Vagina (tissue), 2 donors: ENCODE results near the gene KRT86. TPM values are rescaled to one million over a fixed set of nuclear protein-coding genes. Genes with fewer than 3 reads are reported as not detected.

Source experiments
- DNase-seq, 2 donors: peaks; one replicate each; pipeline ENCODE4 v3.0.0-alpha.2; 2017; ENCODE audit errors: extremely low spot score in 2 of 2
- H3K27ac ChIP-seq: fragments of 200-600 bp; sonication (generic); one replicate; pipeline ENCODE4 v1.5.1; 2019
- H3K27me3 ChIP-seq: fragments of 200-600 bp; sonication (generic); one replicate; pipeline ENCODE4 v1.5.1; 2019
- H3K36me3 ChIP-seq, 2 donors: fragments of 200-600 bp; sonication (generic); one replicate each; pipeline ENCODE4 v1.5.1; 2017 to 2019
- H3K4me1 ChIP-seq: fragments of 200-600 bp; sonication (generic); one replicate; pipeline ENCODE4 v1.5.1; 2019
- H3K4me3 ChIP-seq, 2 donors: fragments of 200-600 bp; sonication (generic); 1 replicate in 1 of 2; 2 replicates in 1 of 2; pipeline ENCODE4 v1.5.1; 2016 to 2019
- H3K9me3 ChIP-seq: fragments of 200-600 bp; sonication (generic); one replicate; pipeline ENCODE4 v1.5.1; 2019
- POLR2A ChIP-seq, 2 donors: fragments of 450-650 bp; IDR thresholded peaks; one replicate each; pipeline ENCODE4 v1.6.1; 2017; ENCODE audit warnings: antibody characterized with exemption in 2 of 2, mild to moderate bottlenecking in 2 of 2, moderate library complexity in 2 of 2
- POLR2AphosphoS5 ChIP-seq, 2 donors: sonication (generic); formaldehyde crosslinking; IDR thresholded peaks; one replicate each; pipeline ENCODE4 v1.9.0; 2017; ENCODE audit warnings: antibody characterized with exemption in 2 of 2, mild to moderate bottlenecking in 2 of 2, low read depth in 1 of 2; ENCODE audit not compliant: insufficient read depth in 1 of 2
- intact Hi-C: fragments of 100-400 bp; cut with DNase I; formaldehyde crosslinking; loops from one replicate; pipeline ENCODE4 v1.15.1; 2023
- total RNA-seq: library from RNA; depleted of rRNA; stranded (reverse); fragments of >200 nt; gene quantifications from one replicate; pipeline ENCODE4 v1.2.3, GENCODE V29; 2016
- TF ChIP-seq, protein P1 (sequence below), 3 experiments: fragments of 450-650 bp in 2 of 3; fragments of 200-600 bp in 1 of 3; sonication (generic) in 1 of 3; IDR thresholded peaks; one replicate each; pipeline ENCODE4 v1.5.1; 2017 to 2019; ENCODE audit warnings: antibody characterized with exemption in 3 of 3, mild to moderate bottlenecking in 2 of 3, moderate library complexity in 2 of 3

The KRT86 gene
- total RNA-seq, 1 donor from 2014 or later: not detected

DNA sequence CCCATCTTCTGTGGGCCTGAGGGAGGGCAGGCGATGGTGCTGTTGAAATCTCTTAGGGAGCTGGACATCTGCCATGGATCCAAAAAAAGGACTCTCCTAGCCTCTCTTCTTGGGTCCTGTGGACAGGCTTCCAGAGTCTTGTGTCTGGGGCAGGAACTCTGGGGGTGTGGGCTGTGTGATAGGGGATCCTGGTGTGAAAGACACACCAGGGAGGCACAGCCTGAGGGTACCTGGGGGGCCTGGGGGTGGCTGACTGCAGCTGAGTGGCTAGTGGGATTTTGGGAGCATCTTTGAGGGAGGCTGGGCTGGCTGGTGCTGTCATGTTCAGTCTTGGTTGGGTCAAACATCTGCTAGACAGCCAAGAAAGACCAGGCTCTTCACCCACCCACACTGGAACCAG, 48.6 kb downstream of the KRT86 start:
- H3K27ac ChIP-seq: no peak overlapping the region
- H3K27me3 ChIP-seq: no peaks in the 10 kb centered on the region
- intact Hi-C loops: no loop called here
- TF ChIP-seq POLR2A (IDR thresholded peaks at IDR 0.05): no peak
- TF ChIP-seq, protein P1, sequence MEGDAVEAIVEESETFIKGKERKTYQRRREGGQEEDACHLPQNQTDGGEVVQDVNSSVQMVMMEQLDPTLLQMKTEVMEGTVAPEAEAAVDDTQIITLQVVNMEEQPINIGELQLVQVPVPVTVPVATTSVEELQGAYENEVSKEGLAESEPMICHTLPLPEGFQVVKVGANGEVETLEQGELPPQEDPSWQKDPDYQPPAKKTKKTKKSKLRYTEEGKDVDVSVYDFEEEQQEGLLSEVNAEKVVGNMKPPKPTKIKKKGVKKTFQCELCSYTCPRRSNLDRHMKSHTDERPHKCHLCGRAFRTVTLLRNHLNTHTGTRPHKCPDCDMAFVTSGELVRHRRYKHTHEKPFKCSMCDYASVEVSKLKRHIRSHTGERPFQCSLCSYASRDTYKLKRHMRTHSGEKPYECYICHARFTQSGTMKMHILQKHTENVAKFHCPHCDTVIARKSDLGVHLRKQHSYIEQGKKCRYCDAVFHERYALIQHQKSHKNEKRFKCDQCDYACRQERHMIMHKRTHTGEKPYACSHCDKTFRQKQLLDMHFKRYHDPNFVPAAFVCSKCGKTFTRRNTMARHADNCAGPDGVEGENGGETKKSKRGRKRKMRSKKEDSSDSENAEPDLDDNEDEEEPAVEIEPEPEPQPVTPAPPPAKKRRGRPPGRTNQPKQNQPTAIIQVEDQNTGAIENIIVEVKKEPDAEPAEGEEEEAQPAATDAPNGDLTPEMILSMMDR (IDR thresholded peaks at IDR 0.05): no peak
- TF ChIP-seq POLR2AphosphoS5 (IDR thresholded peaks at IDR 0.05; ENCODE audit: insufficient read depth in 1 of 2, low read depth in 1 of 2): no peak
- no peak overlapping the region for H3K4me3 ChIP-seq
- peaks cover 4% of the 10 kb centered on the region for H3K4me1 ChIP-seq
- no peaks in the 10 kb centered on the region for H3K9me3 ChIP-seq
- no peak for DNase-seq
- no peaks in the 10 kb centered on the region for H3K36me3 ChIP-seq

GRCh38 chr12:52323416-52324152, 49.1 kb downstream of the KRT86 start:
- no peaks in the 10 kb centered on the region for H3K9me3 ChIP-seq
- no peaks in the 10 kb centered on the region for H3K27me3 ChIP-seq
- H3K4me3 ChIP-seq: no peak overlapping the region
- no peak for DNase-seq
- H3K4me1 ChIP-seq: peaks cover 7% of the 10 kb centered on the region
- H3K27ac ChIP-seq: no peak overlapping the region
- H3K36me3 ChIP-seq: no peaks in the 10 kb centered on the region
- TF ChIP-seq POLR2A (IDR thresholded peaks at IDR 0.05) (no peak), POLR2AphosphoS5 (IDR thresholded peaks at IDR 0.05; ENCODE audit: insufficient read depth in 1 of 2, low read depth in 1 of 2) (no peak)
- TF ChIP-seq, protein P1 (IDR thresholded peaks at IDR 0.05): no peak
- intact Hi-C loops: no loop called here

- intact Hi-C loops: no loop called here
- Histone ChIP-seq H3K27ac (no peak overlapping the region), H3K9me3 (no peaks in the 10 kb centered on the region), H3K36me3 (no peaks in the 10 kb centered on the region), H3K27me3 (no peaks in the 10 kb centered on the region), H3K4me3 (no peak overlapping the region), H3K4me1 (peaks cover 7% of the 10 kb centered on the region)
- TF ChIP-seq POLR2AphosphoS5 (IDR thresholded peaks at IDR 0.05; ENCODE audit: insufficient read depth in 1 of 2, low read depth in 1 of 2) (no peak), POLR2A (IDR thresholded peaks at IDR 0.05) (no peak)
- TF ChIP-seq, protein P1 (IDR thresholded peaks at IDR 0.05): no peak
- no peak for DNase-seq
Observed at GRCh38 chr12:52324153-52324444, 49.7 kb downstream of the KRT86 start.

DNA sequence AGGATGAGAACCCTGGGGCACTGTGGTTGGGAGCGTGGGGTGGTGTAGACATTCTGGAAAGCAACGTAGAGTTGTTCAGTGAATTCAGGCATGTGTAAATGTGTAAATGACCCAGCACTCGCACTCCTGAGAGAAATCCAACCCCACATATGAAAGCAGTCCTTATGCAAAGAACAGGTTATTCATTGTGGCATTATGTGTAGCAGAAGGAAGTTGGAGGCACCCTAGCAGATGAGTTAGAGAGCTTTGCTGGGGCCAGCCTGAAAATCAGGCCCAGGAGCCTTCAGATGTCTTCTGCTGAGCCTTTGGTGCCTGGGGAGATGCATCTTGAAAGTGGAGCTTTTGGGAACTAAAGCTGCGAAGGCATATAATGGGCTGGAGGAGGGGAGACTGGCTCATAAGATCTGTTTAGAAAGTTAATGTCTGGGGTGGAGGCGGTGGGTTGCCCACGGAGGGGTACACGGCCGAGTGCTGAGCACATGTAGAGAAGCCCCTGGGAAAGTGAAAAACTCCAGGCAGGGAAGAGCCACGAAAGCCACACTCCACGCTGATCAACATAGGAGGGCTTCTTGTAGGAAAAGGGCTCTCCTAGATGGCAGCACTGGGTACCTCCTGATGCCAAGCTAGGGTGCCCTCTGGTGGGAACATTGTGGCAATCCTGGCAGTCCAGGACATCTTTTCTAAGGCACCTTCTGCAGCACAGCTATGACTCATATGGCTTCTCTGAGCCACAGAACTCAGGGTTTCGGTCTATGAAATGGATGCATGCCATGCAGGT, 52.8 kb downstream of the KRT86 start:
- TF ChIP-seq POLR2A (IDR thresholded peaks at IDR 0.05) (no peak), POLR2AphosphoS5 (IDR thresholded peaks at IDR 0.05; ENCODE audit: insufficient read depth in 1 of 2, low read depth in 1 of 2) (peak in 1 of 2 donors; percentile 80)
- TF ChIP-seq, protein P1 (IDR thresholded peaks at IDR 0.05): peak; percentile 42 to 91 (median 59)
- intact Hi-C loops: loop anchor here (5.0 kb wide), 1 partner anchor 170 kb away; no protein-coding TSS in a partner anchor
- no peaks in the 10 kb centered on the region for H3K9me3 ChIP-seq
- H3K27me3 ChIP-seq: no peaks in the 10 kb centered on the region
- no peaks in the 10 kb centered on the region for H3K36me3 ChIP-seq
- no peak overlapping the region for H3K27ac ChIP-seq
- no peak for DNase-seq
- no peak overlapping the region for H3K4me3 ChIP-seq
- peaks cover 7% of the 10 kb centered on the region for H3K4me1 ChIP-seq
